GM12873 (cell line): Measurements from ENCODE around the gene JARID2.

Source experiments
- CTCF ChIP-seq: IDR thresholded peaks from 2 replicates; pipeline ENCODE4 v1.5.1; 2012; ENCODE audit warnings: low read depth, mild to moderate bottlenecking, moderate library complexity, low read length, control low read depth; ENCODE audit not compliant: insufficient read depth; ENCODE audit errors: missing control alignments

JARID2 gene

GRCh38 chr6:15331629-15332251 is 85.9 kb downstream of the JARID2 start:
- no peak for TF ChIP-seq CTCF

- no peak for TF ChIP-seq CTCF
These were observed 86.6 kb downstream of the JARID2 start for GRCh38 chr6:15332446-15332845.

GRCh38 chr6:15335385-15335784 is 89.5 kb downstream of the JARID2 start:
- no peak for TF ChIP-seq CTCF

GRCh38 chr6:15335916-15336315 is 90.0 kb downstream of the JARID2 start:
- TF ChIP-seq CTCF: no peak

- TF ChIP-seq CTCF: no peak
These were observed 91.2 kb downstream of the JARID2 start for GRCh38 chr6:15336900-15337560.

- no peak for TF ChIP-seq CTCF
These were observed 91.7 kb downstream of the JARID2 start for GRCh38 chr6:15337582-15337981.

GRCh38 chr6:15338476-15338875 is 92.6 kb downstream of the JARID2 start:
- no peak for TF ChIP-seq CTCF
